HG02763 (cell line): Measurements from ENCODE around the gene RNF38.
"Not testable (repeated sequence)": the region's sequence is repeated elsewhere in the genome, so short reads cannot be mapped to it uniquely, and the experiment has no call there.

Experiments
- ATAC-seq: cut with Tn5 transposase; IDR thresholded peaks from one replicate; pipeline ENCODE4 v1.9.1; 2021; ENCODE audit warnings: mild to moderate bottlenecking, moderate library complexity; ENCODE audit not compliant: unreplicated experiment

Gene RNF38

GRCh38 chr9:36297798-36298197, 102.3 kb downstream of the RNF38 start:
- ATAC-seq = no peak

DNA sequence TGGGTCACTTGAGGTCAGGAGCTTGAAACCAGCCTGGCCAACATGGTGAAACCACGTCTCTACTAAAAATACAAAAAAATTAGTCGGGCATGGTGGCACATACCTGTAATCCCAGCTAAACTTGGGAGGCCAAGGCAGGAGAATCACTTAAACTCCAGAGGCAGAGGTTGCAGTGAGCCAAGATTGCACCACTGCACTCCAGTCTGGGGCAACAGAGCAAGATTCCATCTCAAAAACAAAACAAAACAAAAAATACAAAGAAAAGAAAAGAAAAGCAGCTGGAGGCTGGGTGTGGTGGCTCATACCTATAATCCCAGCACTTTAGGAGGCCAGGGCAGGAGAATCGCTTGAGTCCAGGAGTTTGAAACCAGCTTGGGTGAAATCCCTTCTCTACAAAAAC, 105.1 kb downstream of the RNF38 start:
- not testable (repeated sequence) for ATAC-seq

DNA sequence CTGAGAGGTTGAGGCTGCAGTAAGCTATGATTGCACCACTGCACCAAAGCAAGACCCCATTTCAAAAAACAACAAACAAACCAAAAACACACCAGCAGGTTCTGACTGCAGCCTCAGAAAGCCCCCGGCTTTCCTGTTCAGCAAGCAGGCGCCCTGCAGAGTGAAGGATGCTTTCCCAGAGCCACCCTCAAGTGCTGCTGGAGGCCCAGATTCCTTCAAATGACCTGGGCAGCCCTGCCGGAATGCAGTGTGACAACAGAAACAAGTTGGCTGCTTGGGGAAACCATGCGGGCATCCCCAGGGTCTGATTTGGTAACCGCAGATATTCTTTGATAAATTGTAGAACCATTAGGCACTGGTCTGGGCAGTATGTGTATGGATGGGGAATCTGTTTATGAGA, 106.2 kb downstream of the RNF38 start:
- ATAC-seq = no peak

GRCh38 chr9:36293171-36293570, 106.9 kb downstream of the RNF38 start:
- ATAC-seq = no peak

- ATAC-seq = no peak
Measured at GRCh38 chr9:36292641-36293040, 107.4 kb downstream of the RNF38 start.

GRCh38 chr9:36290996-36291395, 109.1 kb downstream of the RNF38 start:
- ATAC-seq = no peak

DNA sequence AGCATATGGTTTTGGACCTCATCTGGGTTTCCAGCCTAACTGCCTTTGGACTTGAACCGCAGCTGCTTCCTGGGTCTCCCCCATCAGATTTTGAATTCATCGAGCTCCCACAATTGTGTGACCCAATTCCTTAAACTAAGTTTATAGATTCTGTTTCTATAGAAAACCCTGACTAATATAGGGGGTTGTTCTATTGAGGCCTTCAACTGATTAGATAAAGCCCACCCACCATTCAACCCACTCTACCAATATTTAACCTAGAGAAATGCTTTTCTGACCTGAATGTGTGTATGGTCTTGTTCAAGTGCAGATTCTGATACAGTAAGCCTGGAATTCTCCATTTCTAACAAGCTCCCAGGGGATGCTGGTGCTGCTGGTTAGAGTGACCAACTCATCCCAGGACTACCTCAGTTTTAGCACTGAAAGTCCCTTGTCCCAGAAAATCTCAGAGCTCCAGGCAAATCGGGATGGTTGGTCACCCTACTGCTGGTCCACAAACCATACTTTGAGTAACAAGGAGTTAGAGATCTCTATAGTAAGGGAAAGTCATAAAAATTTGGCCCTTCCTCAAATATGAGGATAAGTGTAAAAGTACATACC, 110.1 kb downstream of the RNF38 start:
- no peak for ATAC-seq

GRCh38 chr9:36288070-36288469, 112.0 kb downstream of the RNF38 start:
- no peak for ATAC-seq
